GM21515 (cell line): Measurements from ENCODE around the gene NDUFA3.
A peak's percentile ranks its signal among the peaks of the same experiment; 100 is the strongest.

Experiments used
- ATAC-seq: cut with Tn5 transposase; IDR thresholded peaks from one replicate; pipeline ENCODE4 v1.9.1; 2021; ENCODE audit not compliant: unreplicated experiment

NDUFA3 gene

DNA sequence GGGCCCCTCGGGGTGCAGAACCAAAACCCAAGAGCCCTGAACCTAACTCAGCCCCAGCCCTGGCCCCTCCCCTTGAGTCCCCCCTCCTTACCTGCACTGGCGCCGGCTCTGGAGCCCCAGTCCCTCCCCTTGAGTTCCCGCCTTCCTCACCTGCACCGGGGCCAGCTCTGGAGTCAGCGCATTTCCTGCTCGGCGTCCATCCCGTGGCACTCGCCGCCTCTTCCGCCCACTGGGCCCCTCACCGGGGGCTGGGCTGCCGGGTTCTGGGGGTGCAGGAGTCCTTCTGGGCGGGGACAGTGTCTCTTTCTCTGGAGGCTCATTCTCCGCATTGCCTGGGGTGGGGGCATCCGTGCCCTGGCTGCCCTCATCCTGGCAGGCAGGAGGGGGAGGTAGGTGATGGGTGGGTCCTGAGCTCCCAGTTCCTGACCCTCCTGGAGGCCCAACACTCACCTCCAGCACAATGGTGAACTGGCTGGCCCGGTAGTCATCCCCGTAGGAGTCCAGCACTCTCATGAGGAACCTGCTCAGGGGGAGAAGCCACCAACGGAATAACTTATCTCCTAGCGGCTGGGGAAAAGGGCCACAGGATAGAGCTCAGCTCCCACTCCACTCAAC lies 5.3 kb downstream of the NDUFA3 start:
- ATAC-seq = no peak

DNA sequence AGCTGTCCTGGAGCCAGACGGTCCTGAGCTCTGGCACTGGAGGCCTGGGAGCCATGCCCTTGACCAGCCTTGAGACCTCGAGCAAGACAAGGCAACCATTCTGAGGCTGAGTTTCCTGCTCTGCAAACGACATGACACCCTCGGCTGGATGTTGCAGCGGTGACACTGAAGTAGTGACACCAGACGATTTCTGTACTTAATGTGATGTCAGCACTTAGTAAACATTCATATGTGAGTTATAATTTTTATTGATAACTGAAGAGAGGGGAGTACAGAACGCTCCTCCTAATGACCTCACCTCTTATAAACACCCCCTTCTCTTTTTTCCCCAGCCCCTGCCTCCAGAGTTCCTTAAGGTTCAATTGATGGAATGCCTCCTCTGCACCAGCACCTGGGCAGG lies 5.8 kb downstream of the NDUFA3 start:
- ATAC-seq = no peak

DNA sequence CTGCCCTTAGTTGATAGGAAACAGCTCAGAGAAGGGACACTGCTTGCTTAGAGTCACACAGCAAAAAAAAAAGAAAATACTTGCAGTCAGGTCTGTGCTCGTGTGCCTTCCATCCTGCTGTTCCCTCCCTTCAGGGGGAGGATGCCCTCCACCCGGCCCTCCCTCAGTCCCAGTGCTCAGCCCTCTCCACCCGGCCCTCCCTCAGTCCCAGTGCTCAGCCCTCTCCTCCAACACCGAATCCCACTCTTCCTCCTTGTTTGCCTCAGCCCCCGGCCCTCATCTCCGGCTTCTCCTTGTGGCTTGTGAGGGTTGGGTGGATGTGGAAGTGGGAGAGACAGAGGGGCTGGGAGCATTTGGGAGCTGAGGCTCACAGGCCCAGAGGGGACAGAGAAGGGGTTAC lies 7.0 kb downstream of the NDUFA3 start:
- no peak for ATAC-seq

DNA sequence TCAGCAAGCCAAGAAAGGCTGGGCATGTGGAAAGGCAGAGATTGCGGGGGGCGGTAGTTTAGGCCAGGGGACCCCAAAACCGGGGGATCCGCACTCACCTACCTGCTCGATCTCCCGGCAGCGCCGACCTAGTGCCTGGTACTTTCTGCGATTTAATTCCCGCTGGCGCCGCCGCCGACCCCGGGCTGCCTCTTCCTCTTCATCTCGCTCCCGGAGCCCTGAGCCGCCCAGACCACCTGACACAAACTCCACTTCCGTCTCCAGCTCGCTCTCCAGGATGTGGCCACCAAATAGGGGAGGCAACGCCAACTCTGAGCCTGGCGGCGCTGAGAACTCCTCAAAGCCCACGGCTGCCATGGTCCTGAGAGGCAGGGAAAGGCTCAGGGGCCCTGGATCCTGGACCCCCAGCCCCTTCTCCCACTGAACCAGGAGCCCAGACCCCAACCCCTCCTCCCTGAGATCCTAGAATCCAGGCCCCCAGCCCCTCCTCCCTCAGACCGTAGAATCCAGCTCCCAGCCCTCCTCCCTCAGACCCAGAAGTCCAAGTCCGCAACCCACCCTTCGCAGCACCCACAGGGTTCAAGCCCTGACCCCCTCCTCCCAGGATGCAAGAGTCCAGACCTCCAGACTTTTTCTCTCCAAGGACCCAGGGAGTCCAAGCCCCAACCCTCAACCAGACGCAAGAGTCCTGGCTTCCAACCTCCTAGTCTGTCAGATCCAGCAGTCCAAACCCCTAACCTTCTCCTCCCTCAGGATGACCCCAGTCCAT lies 11.9 kb downstream of the NDUFA3 start:
- no peak for ATAC-seq

DNA sequence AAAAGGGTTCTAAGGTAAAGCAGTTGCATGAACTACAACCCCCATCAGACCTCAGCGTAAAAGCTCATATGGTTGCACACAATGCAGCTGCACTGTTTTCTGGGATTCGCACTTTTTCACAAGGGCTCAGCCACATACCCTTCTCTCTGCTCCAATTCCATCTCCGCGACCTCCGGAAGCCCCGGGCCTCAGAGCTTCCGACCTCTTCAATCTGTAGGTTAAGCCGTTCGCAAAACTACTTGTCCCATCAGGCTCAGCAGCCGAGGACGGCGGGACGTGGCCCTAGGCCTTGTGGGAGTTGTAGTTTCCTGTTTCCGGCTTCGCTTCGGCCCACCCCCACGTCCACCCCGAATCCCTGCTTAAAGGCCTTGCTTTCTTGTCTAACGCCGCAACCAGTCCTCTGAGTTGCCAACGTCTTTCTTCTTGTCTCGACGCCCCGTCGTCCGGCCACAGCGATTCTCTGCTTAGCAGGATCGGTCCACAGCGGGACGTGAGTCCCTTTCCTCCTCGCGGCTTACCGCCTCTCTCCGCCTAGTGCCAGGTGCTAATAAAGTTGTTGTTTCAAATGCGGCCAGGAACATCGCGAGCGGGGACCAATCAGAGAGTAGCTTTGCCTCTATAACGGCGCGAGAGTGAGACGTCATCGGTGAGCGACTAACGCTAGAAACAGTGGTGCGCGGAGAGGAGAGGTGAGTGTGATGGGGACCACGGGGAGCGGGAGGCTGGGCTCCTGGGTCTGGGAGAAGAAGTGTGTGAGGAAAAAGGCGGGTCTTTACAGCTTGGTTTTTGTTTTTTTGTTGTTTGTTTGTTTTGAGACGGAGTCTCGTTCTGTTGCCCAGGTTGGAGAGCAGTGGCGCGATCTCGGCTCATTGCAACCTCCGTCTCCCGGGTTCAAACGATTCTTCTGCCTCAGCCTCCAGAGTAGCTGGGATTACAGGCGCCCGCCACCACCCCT lies 12.7 kb downstream of the NDUFA3 start, which contains the start of the genes PRPF31 and TFPT:
TSS of gene PRPF31 (plus strand) at position 646 of the 955 bp plus-strand sequence. CDS start 2,525 bp downstream, outside the sequence.
TSS of gene TFPT (minus strand) at position 549 of the 955 bp plus-strand sequence. CDS start at position 161, 388 bp downstream.
- peak; percentile 78 for ATAC-seq

DNA sequence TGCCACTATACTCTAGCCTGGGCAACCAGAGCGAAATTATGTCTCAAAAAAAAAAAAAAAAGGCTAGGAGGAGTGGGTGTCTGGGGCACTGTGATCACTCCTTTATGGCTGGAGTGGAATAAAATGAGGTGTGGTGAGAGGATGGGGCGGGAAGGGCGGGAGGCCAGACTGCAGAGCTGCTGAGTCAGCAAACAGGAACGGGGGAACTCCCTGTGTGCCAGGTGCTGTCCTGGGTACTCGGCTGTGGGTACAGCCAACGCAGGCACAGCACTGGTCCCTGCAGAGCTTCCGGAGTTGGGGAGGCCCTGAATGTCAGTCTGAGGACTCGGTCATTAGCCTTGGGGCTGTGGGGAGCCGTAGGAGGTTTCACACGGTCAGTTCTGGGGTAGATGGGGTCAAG lies 18.6 kb downstream of the NDUFA3 start:
- no peak for ATAC-seq

DNA sequence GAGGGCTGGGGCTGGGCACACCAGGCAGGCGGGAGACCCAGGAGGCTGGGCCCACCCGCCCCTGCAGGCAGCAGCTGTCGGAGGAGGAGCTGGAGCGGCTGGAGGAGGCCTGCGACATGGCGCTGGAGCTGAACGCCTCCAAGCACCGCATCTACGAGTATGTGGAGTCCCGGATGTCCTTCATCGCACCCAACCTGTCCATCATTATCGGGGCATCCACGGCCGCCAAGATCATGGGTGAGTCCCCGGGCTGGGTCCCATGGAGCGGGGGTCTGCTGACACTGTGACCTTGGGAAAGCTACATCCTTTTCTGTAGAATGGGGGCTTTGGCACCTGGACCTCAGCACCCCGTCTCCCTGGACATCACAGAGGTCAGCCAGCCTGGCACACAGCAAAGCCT lies 21.0 kb downstream of the NDUFA3 start:
- ATAC-seq = no peak

DNA sequence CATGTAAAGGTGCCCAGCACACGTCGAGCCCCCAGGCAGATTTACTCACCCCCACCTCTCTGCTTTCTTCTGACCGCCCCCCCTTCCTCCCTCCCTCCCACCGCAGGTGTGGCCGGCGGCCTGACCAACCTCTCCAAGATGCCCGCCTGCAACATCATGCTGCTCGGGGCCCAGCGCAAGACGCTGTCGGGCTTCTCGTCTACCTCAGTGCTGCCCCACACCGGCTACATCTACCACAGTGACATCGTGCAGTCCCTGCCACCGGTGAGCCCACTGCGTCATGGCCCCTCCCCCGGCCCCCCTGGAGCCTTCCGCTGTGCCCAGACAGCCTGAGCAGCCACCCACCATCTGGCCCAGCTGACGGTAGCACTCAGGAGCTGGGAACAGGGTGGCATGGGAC lies 21.7 kb downstream of the NDUFA3 start:
- no peak for ATAC-seq

DNA sequence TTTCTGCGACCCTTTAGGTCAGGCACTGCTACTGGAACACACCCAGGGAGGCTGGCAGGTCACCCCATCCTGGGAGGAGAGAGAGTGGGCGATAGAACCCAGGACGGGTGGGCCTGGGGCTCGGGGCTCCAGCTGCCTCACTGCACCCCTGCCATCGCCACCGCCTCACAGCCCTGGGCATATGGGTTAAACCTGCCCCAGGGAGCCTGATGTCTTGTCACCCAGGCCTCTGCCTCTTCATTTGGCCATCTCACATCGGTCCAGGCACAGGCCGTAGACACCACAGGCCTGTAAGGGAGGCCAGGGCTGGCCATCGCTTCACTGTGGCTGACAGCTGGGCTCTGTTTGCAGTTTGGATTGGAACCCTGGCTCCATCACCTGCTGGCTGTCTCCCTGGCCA lies 23.1 kb downstream of the NDUFA3 start:
- ATAC-seq = no peak

DNA sequence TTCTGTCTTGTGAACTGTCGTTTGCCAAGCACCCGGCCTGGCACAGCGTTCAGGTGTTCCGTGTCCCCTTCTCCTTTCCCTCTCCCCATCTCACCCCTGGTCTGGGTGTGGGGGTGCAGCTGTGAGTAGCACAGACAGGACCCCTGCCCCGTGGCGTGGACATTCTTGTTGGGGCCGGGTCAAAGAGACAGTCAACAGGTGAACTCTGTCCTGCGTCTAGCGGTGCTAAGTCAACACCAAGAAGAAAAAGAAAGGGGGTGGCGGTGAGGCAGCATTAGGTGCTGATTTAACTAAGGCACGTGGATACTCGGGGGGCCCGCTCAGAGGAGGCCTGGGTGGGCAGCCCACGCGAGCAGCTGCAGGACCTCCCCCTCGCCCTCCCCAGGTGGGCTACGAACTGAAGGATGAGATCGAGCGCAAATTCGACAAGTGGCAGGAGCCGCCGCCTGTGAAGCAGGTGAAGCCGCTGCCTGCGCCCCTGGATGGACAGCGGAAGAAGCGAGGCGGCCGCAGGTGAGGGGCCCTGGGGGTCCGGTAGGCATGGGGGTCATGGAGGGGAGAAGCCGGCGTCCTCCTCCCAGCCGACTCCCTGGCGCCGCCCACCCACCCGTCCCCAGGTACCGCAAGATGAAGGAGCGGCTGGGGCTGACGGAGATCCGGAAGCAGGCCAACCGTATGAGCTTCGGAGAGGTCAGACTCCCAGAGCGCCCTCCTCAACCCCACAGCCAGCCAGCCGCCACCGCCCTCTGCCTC lies 25.2 kb downstream of the NDUFA3 start:
- ATAC-seq = no peak

DNA sequence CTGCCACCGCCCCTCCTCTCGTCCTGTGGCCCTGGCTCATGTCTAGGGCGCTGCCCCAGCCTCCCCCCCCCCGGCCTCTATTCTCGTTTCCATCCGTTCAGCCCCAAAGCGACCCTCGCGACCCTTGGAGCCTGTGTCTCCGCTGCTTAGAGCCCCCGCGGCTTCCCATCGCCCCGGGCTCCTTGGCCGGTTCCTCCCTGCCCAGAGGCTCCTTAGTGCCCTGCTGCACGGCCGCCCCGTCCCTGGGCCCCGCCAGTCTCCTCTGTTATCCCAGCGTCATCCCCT lies 25.7 kb downstream of the NDUFA3 start:
- ATAC-seq = no peak

DNA sequence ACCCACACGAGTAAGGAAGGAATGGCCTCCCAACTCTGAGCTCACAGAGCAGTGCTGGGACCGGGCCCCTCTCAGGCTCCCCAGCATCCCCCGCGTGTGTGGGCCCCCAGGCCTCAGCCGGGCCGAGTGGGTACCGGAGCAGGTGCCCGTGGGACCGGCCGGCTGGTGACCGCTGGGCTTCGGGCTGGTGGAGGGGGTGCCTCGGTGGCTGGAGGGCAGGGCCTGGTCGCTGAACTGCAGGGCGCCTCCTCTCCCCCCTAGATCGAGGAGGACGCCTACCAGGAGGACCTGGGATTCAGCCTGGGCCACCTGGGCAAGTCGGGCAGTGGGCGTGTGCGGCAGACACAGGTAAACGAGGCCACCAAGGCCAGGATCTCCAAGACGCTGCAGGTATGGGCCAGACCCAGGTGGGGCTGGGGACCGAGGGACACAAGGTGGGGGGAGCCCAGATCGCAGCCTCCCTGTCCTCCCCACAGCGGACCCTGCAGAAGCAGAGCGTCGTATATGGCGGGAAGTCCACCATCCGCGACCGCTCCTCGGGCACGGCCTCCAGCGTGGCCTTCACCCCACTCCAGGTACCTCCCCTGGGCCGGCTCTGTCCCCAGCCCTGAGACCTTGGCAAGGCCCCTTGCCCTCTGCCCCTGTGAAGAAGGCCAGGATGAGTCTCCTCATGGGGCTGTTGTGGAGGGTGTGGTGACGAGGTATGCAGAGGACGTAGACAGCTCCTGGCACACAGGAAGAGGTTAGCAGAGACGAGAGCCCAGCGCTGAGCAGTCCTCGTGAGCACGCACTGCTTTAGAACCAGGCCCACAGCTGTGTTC lies 26.4 kb downstream of the NDUFA3 start:
- no peak for ATAC-seq

DNA sequence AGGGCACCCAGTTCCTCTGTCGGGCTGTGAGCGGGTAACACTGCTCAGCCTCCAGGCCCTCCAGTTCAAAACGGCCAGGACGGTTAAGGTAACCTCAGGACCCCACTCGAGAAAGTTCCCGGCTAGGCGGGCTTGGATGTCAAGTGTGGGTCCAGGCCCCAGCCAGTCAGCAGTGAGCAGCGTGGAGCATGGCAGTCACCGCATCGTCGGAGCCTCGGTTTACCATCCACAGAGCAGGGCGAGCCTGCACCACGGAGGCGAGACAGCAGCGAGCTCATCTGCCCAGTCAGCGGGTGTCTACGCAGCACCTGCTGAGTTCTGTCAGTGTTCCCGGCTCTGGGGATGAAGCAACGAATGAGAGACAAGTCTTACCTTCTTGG lies 27.0 kb downstream of the NDUFA3 start:
- no peak for ATAC-seq

DNA sequence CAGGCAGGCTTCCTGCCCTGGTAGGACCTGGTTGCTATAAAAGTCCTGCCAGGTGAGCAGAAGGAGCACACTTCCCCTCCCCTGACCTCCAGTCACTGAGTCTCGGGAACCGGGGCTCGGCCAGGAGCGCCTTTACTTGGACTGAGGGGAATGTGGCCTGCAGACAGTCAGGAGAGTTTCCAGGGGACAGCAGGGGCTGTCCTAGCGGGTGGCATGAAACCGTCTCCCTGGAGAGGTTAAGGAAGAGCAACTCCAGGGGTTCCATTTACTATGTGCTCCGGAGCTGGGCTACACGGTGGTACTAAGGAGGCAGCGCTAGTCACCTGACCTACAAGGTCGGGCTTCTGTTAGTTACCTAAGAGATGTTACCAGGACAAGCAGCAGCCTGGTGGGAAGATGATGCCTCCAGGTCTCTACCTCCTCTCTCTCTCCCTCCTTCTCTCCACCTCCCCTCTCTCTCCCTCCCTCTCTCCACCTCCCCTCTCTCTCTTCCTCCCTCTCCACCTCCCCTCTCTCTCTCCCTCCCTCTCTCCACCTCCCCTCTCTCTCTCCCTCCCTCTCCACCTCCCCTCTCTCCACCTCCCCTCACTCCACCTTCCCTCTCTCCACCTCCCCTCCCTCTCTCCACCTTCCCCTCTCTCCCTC lies 30.8 kb downstream of the NDUFA3 start:
- ATAC-seq = no peak

DNA sequence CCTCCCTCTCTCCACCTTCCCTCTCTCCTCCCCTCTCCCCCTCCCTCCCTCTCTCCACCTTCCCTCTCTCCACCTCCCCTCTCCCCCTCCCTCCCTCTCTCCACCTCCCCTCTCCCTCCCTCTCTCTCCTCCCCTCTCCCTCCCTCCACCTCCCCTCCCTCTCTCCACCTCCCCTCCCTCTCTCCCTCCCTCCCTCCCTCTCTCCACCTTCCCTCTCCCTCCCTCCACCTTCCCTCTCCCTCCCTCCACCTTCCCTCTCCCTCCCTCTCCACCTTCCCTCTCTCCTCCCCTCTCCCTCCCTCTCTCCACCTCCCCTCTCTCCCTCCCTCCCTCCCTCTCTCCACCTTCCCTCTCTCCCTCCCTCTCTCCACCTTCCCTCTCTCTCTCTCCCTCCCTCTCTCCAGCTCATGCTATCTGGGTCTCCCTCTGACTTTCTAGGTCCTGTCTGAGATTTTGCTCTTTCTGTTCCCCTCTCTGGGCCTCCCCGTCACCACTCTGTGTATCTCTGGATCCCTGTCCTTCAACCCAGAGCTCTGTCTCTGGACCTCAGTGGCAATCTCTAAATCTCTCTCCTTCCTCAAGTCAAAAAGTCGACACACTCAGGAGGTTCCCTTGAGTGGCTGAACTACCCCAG lies 31.4 kb downstream of the NDUFA3 start:
- ATAC-seq = no peak

DNA sequence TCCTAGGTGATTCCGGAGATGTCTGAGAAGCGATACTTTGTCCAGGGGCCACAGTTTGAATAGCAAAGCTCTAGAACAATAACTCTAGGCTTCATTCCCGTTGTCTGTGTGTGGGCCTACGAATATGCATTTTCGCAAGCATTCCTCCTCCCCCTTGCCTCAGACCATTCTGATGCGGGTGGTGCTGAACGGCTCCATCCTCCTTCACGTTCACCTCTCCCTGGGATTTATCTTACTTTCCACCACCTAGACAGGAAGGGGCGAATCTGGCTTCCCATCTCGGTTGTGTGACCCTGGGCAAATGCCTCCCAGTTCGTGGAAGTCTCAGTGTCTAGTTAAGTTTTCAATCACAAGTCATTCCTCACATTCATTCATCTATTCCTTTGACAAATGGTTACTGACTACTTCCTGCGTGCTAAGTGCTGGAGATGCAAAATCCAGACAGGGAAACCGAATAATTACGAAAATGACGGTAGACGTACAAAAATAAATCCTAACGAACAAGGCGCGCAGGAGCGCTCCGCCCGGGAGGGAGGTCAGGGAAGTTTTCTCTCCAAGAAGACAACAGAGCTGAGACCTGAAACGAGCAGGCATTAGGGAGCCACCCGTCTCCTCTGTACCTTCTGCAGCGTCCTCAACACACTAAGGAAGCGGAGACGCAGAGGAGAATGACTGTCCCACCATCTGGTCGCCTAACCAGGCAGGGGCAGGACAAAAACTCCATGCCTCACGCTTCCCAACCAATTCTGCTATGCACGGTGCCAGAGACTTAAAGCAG lies 33.6 kb downstream of the NDUFA3 start:
- no peak for ATAC-seq

DNA sequence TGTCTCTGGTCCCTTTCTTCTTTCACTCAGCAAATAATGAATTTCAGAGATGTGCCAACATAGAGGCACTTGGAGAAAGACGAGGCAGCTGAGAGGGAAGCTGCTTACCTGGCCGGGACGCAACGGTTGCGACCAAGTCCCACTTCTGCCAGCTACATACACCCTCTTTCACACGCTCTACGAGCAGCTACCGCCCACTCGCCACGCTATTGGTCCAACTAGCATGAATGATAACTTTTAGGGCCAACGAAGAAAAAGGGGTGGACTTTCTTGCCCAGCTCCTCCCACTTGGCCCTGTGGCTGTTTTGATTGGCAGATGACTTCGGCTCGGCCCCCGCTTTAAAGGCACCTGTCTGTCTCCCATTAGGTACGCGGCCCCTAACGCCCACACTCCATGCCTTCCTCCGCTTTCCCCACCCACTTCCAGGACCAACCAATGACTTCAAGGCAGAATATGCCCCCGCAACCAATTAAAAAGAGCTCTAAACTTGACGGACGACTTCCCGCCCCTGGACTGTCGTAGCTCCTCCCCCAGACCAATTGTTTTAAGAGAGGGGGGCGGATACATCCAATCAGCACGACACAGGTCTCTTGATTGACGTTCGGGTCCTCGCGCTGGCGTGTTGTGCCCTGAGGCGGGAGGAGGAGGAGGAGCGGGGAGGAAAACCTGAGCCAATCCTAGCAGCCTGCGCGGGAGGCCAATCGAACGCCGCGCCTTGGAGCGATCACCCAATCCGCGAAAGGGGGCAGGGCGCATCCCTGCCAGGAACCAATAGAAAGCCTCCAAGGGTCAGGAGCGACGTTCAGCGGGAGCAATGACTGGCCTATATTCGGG lies 34.4 kb downstream of the NDUFA3 start:
- ATAC-seq = peak; percentile 72
